ENCODE results near the gene ITPRID2.

GRCh38 chr2:181904022-181904632 is 12.6 kb downstream of the ITPRID2 start:
- TF ChIP-seq POLR2A (IDR thresholded peaks at IDR 0.05; ENCODE audit: low read length) (no peak), GATA1 (IDR thresholded peaks at IDR 0.05; ENCODE audit: low read depth, low read length) (no peak)

All from erythroblast (primary cell).